Panc1 (cell line): ENCODE results near the gene TRIM29. TPM values are rescaled to one million over a fixed set of nuclear protein-coding genes. Genes with fewer than 3 reads are reported as not detected.
"Not testable (repeated sequence)": the region's sequence is repeated elsewhere in the genome, so short reads cannot be mapped to it uniquely, and the experiment has no call there.

ENCODE experiments used
- ATAC-seq: fragments of 200-7000 bp; cut with Tn5 transposase; 2 replicates; pipeline ENCODE4 v1.9.1; 2020; ENCODE audit warnings: mild to moderate bottlenecking, moderate library complexity
- BruUV-seq: library from RNA; stranded (reverse); fragments of 400-500 nt; replicated peaks from 2 replicates; lab custom pipeline; 2021; lab: Mats Ljungman, UMichigan
- CTCF ChIA-PET: fragments of 300-600 bp; sonication (Branson Sonifier 250); formaldehyde crosslinking; loops from one replicate; lab custom pipeline; 2022; ENCODE audit warnings: antibody characterized with exemption; lab: Charles Lee
- POLR2A ChIA-PET: fragments of 300-600 bp; sonication (Branson Sonifier 250); formaldehyde crosslinking; loops from one replicate; lab custom pipeline; 2022; ENCODE audit warnings: antibody characterized with exemption; lab: Charles Lee
- DNase-seq: peaks from one replicate; pipeline ENCODE4 v3.0.0-alpha.2; 2010; ENCODE audit warnings: low read depth, low spot score
- H3K27ac ChIP-seq: 2 replicates; pipeline ENCODE4 v1.5.1; 2011; ENCODE audit warnings: mild to moderate bottlenecking, low read length, inconsistent platforms
- H3K27me3 ChIP-seq: fragments of 200-500 bp; sonication (Bioruptor generic); 2 replicates; pipeline ENCODE4 v1.6.0; 2014; ENCODE audit warnings: low read length, inconsistent platforms; ENCODE audit not compliant: control insufficient read depth, insufficient read depth
- H3K36me3 ChIP-seq: fragments of 200-500 bp; sonication (Bioruptor generic); 2 replicates; pipeline ENCODE4 v1.5.1; 2014; ENCODE audit warnings: inconsistent platforms, mild to moderate bottlenecking, low read length, moderate library complexity; ENCODE audit not compliant: control insufficient read depth, insufficient read depth
- H3K4me1 ChIP-seq: 2 replicates; pipeline ENCODE4 v1.5.1; 2011; ENCODE audit warnings: inconsistent platforms, mild to moderate bottlenecking, low read length, moderate library complexity; ENCODE audit not compliant: control insufficient read depth, insufficient read depth
- H3K4me3 ChIP-seq, 2 experiments: 2 replicates each; pipeline ENCODE4 v1.5.1; 2011 to 2012; ENCODE audit warnings: low read depth in 2 of 2, low read length in 2 of 2, mild to moderate bottlenecking in 2 of 2, inconsistent platforms in 1 of 2, moderate library complexity in 1 of 2
- H3K9me3 ChIP-seq: fragments of 200-500 bp; sonication (Bioruptor generic); 2 replicates; pipeline ENCODE4 v1.5.1; 2014; ENCODE audit warnings: low read depth, mild to moderate bottlenecking, inconsistent platforms, low read length, moderate library complexity; ENCODE audit not compliant: control insufficient read depth, insufficient read depth
- CTCF ChIP-seq: fragments of 450-650 bp; IDR thresholded peaks from 2 replicates; pipeline ENCODE4 v1.5.1; 2017; ENCODE audit warnings: mild to moderate bottlenecking
- POLR2AphosphoS5 ChIP-seq: IDR thresholded peaks from 2 replicates; pipeline ENCODE4 v1.6.1; 2012; ENCODE audit warnings: mild to moderate bottlenecking, low read depth, low read length, moderate library complexity
- REST ChIP-seq, 2 experiments: IDR thresholded peaks; 2 replicates each; pipeline ENCODE4 v1.6.1; 2011 to 2012; ENCODE audit warnings: low read depth in 2 of 2, control low read depth in 1 of 2, low read length in 1 of 2, mild to moderate bottlenecking in 1 of 2, moderate library complexity in 1 of 2; ENCODE audit not compliant: insufficient read depth in 1 of 2
- SIN3A ChIP-seq: IDR thresholded peaks from 2 replicates; pipeline ENCODE4 v1.6.1; 2012; ENCODE audit warnings: low read depth, mild to moderate bottlenecking, low read length, moderate library complexity, borderline replicate concordance; ENCODE audit not compliant: insufficient read depth
- TCF7L2 ChIP-seq: IDR thresholded peaks from 2 replicates; pipeline ENCODE4 v1.6.1; 2011; ENCODE audit warnings: mild to moderate bottlenecking, low read depth, low read length, inconsistent platforms
- in situ Hi-C: cut with HindIII; loops from 2 replicates; pipeline ENCODE4 v1.10.0; 2016; ENCODE audit warnings: low sequenced_read_pairs, low pct_unique_long_range_greater_than_20kb
- intact Hi-C: fragments of 100-400 bp; cut with micrococcal nuclease; formaldehyde crosslinking; loops from one replicate; pipeline ENCODE4 v1.10.0; 2022; ENCODE audit not compliant: unreplicated experiment
- total RNA-seq: library from RNA; stranded (reverse); gene quantifications from one replicate; pipeline ENCODE4 v1.2.1, GENCODE V29; 2021; ENCODE audit not compliant: unreplicated experiment

Gene TRIM29
- total RNA-seq, 1 experiment from 2014 or later: 0.64 TPM

GRCh38 chr11:120144501-120144900 is 6.6 kb upstream of the TRIM29 start:
- ATAC-seq (no peak), DNase-seq (no peak)
- H3K4me3 ChIP-seq: no peak overlapping the region
- in situ Hi-C loops (no loop called here), intact Hi-C loops (no loop called here)
- POLR2A ChIA-PET: no interaction called here
- H3K4me1 ChIP-seq: no peaks in the 10 kb centered on the region
- no peaks in the 10 kb centered on the region for H3K9me3 ChIP-seq
- no TSS peak for BruUV-seq
- TF ChIP-seq CTCF (no peak), TCF7L2 (no peak), POLR2AphosphoS5 (no peak), REST (IDR thresholded peaks at IDR 0.05; ENCODE audit: insufficient read depth in 1 of 2, low read depth in 2 of 2, low read length in 1 of 2) (no peak), SIN3A (no peak)
- H3K36me3 ChIP-seq: no peaks in the 10 kb centered on the region
- CTCF ChIA-PET: no interaction called here
- H3K27ac ChIP-seq: no peak overlapping the region
- peaks cover 41% of the 10 kb centered on the region for H3K27me3 ChIP-seq

- in situ Hi-C loops, POLR2A ChIA-PET, CTCF ChIA-PET, H3K4me1 ChIP-seq, ATAC-seq, H3K36me3 ChIP-seq, BruUV-seq, H3K27ac ChIP-seq, DNase-seq, H3K4me3 ChIP-seq, H3K9me3 ChIP-seq, intact Hi-C loops: not testable (repeated sequence)
- H3K27me3 ChIP-seq: peaks cover 35% of the 10 kb centered on the region
Measured at GRCh38 chr11:120143472-120143871, 5.6 kb upstream of the TRIM29 start.

- DNase-seq (no peak), ATAC-seq (no peak)
- no peaks in the 10 kb centered on the region for H3K4me1 ChIP-seq
- CTCF ChIA-PET: interaction anchor here (0.6 kb wide), 1 partner anchor 95 kb away, joined by 4 read pairs; no protein-coding TSS in a partner anchor
- POLR2A ChIA-PET: no interaction called here
- TF ChIP-seq SIN3A (no peak), REST (IDR thresholded peaks at IDR 0.05; ENCODE audit: insufficient read depth in 1 of 2, low read depth in 2 of 2, low read length in 1 of 2) (no peak), TCF7L2 (no peak), CTCF (no peak), POLR2AphosphoS5 (no peak)
- BruUV-seq: no TSS peak
- H3K27me3 ChIP-seq: peaks cover 32% of the 10 kb centered on the region
- H3K9me3 ChIP-seq: no peaks in the 10 kb centered on the region
- in situ Hi-C loops (no loop called here), intact Hi-C loops (no loop called here)
- no peak overlapping the region for H3K4me3 ChIP-seq
- no peak overlapping the region for H3K27ac ChIP-seq
- no peaks in the 10 kb centered on the region for H3K36me3 ChIP-seq
Measured at GRCh38 chr11:120142441-120143100, 4.7 kb upstream of the TRIM29 start.
